Mesothelial cell of epicardium (in vitro differentiated cells): Measurements from ENCODE around the gene GALNT10. TPM values are rescaled to one million over a fixed set of nuclear protein-coding genes. Genes with fewer than 3 reads are reported as not detected.

ENCODE experiments used
- DNase-seq, 2 experiments: peaks; one replicate each; pipeline ENCODE4 v3.0.0; 2021; ENCODE audit warnings: low spot score in 2 of 2; ENCODE audit not compliant: unreplicated experiment in 2 of 2
- H3K27ac Mint-ChIP-seq: 2 replicates; pipeline ENCODE4 v1.8.0; 2021; ENCODE audit warnings: mixed read lengths
- H3K27me3 Mint-ChIP-seq: 2 replicates; pipeline ENCODE4 v1.8.0; 2021; ENCODE audit warnings: low read depth, mixed read lengths
- H3K36me3 Mint-ChIP-seq: 2 replicates; pipeline ENCODE4 v1.8.0; 2021; ENCODE audit warnings: mixed read lengths
- H3K4me1 Mint-ChIP-seq: 2 replicates; pipeline ENCODE4 v1.8.0; 2021; ENCODE audit warnings: mixed read lengths
- H3K4me3 Mint-ChIP-seq: 2 replicates; pipeline ENCODE4 v1.8.0; 2021; ENCODE audit warnings: mild to moderate bottlenecking, moderate library complexity, mixed read lengths
- H3K9me3 Mint-ChIP-seq: 2 replicates; pipeline ENCODE4 v1.8.0; 2021; ENCODE audit warnings: mixed read lengths
- CTCF ChIP-seq: fragments of 200-600 bp; sonication (generic); IDR thresholded peaks from one replicate; pipeline ENCODE4 v1.5.0; 2021; ENCODE audit warnings: antibody characterized with exemption; ENCODE audit not compliant: unreplicated experiment
- total RNA-seq: library from RNA; stranded (reverse); gene quantifications from 3 replicates; pipeline ENCODE4 v1.2.1, GENCODE V29; 2021

The GALNT10 gene
- total RNA-seq, 1 donor from 2014 or later: 13.9 TPM

GRCh38 chr5:154163327-154164248 is 26.9 kb upstream of the GALNT10 start:
- TF ChIP-seq CTCF: no peak
- DNase-seq: no peak
- Mint-ChIP-seq H3K27me3 (peaks cover 50% of the 10 kb centered on the region), H3K27ac (no peak overlapping the region), H3K9me3 (no peaks in the 10 kb centered on the region), H3K4me3 (no peak overlapping the region), H3K36me3 (no peaks in the 10 kb centered on the region), H3K4me1 (peaks cover 24% of the 10 kb centered on the region)

- Mint-ChIP-seq H3K4me3 (no peak overlapping the region), H3K27ac (no peak overlapping the region), H3K4me1 (peaks cover 24% of the 10 kb centered on the region), H3K9me3 (no peaks in the 10 kb centered on the region), H3K27me3 (peaks cover 44% of the 10 kb centered on the region), H3K36me3 (no peaks in the 10 kb centered on the region)
- no peak for DNase-seq
- TF ChIP-seq CTCF: no peak
These were observed 26.3 kb upstream of the GALNT10 start for GRCh38 chr5:154164249-154164581.

- H3K9me3 Mint-ChIP-seq: no peaks in the 10 kb centered on the region
- H3K4me3 Mint-ChIP-seq: no peak overlapping the region
- peaks cover 37% of the 10 kb centered on the region for H3K27me3 Mint-ChIP-seq
- no peaks in the 10 kb centered on the region for H3K36me3 Mint-ChIP-seq
- no peak for DNase-seq
- H3K27ac Mint-ChIP-seq: no peak overlapping the region
- H3K4me1 Mint-ChIP-seq: peaks cover 27% of the 10 kb centered on the region
- no peak for TF ChIP-seq CTCF
These were observed 24.6 kb upstream of the GALNT10 start for GRCh38 chr5:154165886-154166285.

- no peak for DNase-seq
- Mint-ChIP-seq H3K9me3 (no peaks in the 10 kb centered on the region), H3K27me3 (peaks cover 32% of the 10 kb centered on the region), H3K27ac (no peak overlapping the region), H3K4me1 (peaks cover 25% of the 10 kb centered on the region), H3K4me3 (no peak overlapping the region), H3K36me3 (no peaks in the 10 kb centered on the region)
- no peak for TF ChIP-seq CTCF
These were observed 23.4 kb upstream of the GALNT10 start for GRCh38 chr5:154166901-154167791.

- H3K36me3 Mint-ChIP-seq: no peaks in the 10 kb centered on the region
- H3K9me3 Mint-ChIP-seq: no peaks in the 10 kb centered on the region
- no peak for DNase-seq
- peaks cover 41% of the 10 kb centered on the region for H3K27me3 Mint-ChIP-seq
- no peak for TF ChIP-seq CTCF
- no peak overlapping the region for H3K27ac Mint-ChIP-seq
- H3K4me3 Mint-ChIP-seq: no peak overlapping the region
- peaks cover 19% of the 10 kb centered on the region for H3K4me1 Mint-ChIP-seq
These were observed 22.1 kb upstream of the GALNT10 start for GRCh38 chr5:154168395-154168794.
